Measurements from ENCODE around the gene SLC9A6.
A peak's percentile ranks its signal among the peaks of the same experiment; 100 is the strongest.

Gene SLC9A6

GRCh38 chrX:136019226-136019625 is 34.0 kb downstream of the SLC9A6 start:
- Histone ChIP-seq H3K36me3 (no peaks in the 10 kb centered on the region), H3K9me3 (no peaks in the 10 kb centered on the region), H3K4me3 (ENCODE audit: low read depth, low read length) (no peak overlapping the region), H3K4me1 (no peaks in the 10 kb centered on the region), H3K27me3 (no peaks in the 10 kb centered on the region)
- DNase-seq: no peak
- TF ChIP-seq, protein P1, sequence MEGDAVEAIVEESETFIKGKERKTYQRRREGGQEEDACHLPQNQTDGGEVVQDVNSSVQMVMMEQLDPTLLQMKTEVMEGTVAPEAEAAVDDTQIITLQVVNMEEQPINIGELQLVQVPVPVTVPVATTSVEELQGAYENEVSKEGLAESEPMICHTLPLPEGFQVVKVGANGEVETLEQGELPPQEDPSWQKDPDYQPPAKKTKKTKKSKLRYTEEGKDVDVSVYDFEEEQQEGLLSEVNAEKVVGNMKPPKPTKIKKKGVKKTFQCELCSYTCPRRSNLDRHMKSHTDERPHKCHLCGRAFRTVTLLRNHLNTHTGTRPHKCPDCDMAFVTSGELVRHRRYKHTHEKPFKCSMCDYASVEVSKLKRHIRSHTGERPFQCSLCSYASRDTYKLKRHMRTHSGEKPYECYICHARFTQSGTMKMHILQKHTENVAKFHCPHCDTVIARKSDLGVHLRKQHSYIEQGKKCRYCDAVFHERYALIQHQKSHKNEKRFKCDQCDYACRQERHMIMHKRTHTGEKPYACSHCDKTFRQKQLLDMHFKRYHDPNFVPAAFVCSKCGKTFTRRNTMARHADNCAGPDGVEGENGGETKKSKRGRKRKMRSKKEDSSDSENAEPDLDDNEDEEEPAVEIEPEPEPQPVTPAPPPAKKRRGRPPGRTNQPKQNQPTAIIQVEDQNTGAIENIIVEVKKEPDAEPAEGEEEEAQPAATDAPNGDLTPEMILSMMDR (IDR thresholded peaks at IDR 0.05; ENCODE audit: low read depth, low read length): no peak

- no peak for DNase-seq
- no peak overlapping the region for H3K4me3 ChIP-seq (ENCODE audit: low read depth, low read length)
- TF ChIP-seq, protein P1 (IDR thresholded peaks at IDR 0.05; ENCODE audit: low read depth, low read length): no peak
- H3K4me1 ChIP-seq: no peaks in the 10 kb centered on the region
- no peaks in the 10 kb centered on the region for H3K36me3 ChIP-seq
- no peaks in the 10 kb centered on the region for H3K9me3 ChIP-seq
- H3K27me3 ChIP-seq: no peaks in the 10 kb centered on the region
These were observed 35.9 kb downstream of the SLC9A6 start for GRCh38 chrX:136021160-136021559.

GRCh38 chrX:136021903-136022302 is 36.7 kb downstream of the SLC9A6 start:
- Histone ChIP-seq H3K4me3 (ENCODE audit: low read depth, low read length) (no peak overlapping the region), H3K9me3 (no peaks in the 10 kb centered on the region), H3K27me3 (no peaks in the 10 kb centered on the region), H3K4me1 (no peaks in the 10 kb centered on the region), H3K36me3 (no peaks in the 10 kb centered on the region)
- DNase-seq: no peak
- TF ChIP-seq, protein P1 (IDR thresholded peaks at IDR 0.05; ENCODE audit: low read depth, low read length): no peak

GRCh38 chrX:136025091-136025490 is 39.9 kb downstream of the SLC9A6 start:
- H3K9me3 ChIP-seq: no peaks in the 10 kb centered on the region
- DNase-seq: no peak
- no peaks in the 10 kb centered on the region for H3K36me3 ChIP-seq
- H3K4me1 ChIP-seq: no peaks in the 10 kb centered on the region
- TF ChIP-seq, protein P1 (IDR thresholded peaks at IDR 0.05; ENCODE audit: low read depth, low read length): no peak
- H3K4me3 ChIP-seq (ENCODE audit: low read depth, low read length): no peak overlapping the region
- H3K27me3 ChIP-seq: no peaks in the 10 kb centered on the region

DNA sequence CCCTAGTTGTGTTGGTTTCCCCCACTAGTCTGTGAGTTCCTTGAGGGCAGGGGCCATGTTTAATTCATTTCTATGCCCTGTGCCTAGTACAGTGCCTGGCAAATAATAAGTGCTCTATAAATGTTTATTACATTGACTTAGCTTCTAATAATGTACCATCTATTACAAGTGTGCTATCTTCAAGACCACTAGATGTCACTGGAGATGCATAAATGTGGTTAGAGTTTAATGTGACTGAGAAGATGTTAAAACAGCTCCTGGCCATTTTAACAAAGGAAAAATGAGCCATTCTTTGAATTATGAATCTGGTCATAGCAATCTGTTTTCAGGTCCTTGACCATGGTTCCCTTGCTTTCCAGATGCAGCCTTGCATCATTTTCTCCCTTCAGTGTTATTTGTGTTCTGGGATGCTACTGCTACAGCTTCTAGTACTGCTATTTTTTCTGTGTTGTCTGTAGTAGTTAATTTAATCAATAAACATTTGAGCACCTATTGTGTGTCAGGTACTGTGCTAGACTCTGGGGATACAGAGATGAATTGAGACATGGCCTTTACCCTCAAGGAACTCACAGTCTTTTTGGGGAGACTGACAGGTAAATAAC is 43.2 kb downstream of the SLC9A6 start:
- Histone ChIP-seq H3K4me3 (ENCODE audit: low read depth, low read length) (no peak overlapping the region), H3K27me3 (no peaks in the 10 kb centered on the region), H3K4me1 (no peaks in the 10 kb centered on the region), H3K36me3 (no peaks in the 10 kb centered on the region), H3K9me3 (no peaks in the 10 kb centered on the region)
- TF ChIP-seq, protein P1 (IDR thresholded peaks at IDR 0.05; ENCODE audit: low read depth, low read length): peak; percentile 57
- DNase-seq: no peak

- no peaks in the 10 kb centered on the region for H3K27me3 ChIP-seq
- no peak for DNase-seq
- TF ChIP-seq, protein P1 (IDR thresholded peaks at IDR 0.05; ENCODE audit: low read depth, low read length): no peak
- no peaks in the 10 kb centered on the region for H3K36me3 ChIP-seq
- H3K4me1 ChIP-seq: no peaks in the 10 kb centered on the region
- H3K4me3 ChIP-seq (ENCODE audit: low read depth, low read length): no peak overlapping the region
- H3K9me3 ChIP-seq: no peaks in the 10 kb centered on the region
These were observed 44.5 kb downstream of the SLC9A6 start for GRCh38 chrX:136029766-136030165.
